RWPE1 (cell line): ENCODE measurements around the gene PRSS57.
A peak's percentile ranks its signal among the peaks of the same experiment; 100 is the strongest.

Experiments used
- CTCF ChIA-PET: fragments of 350-600 bp; sonication (Branson Sonifier 250); formaldehyde crosslinking; extraction: SDS; loops from one replicate; lab custom pipeline; 2021; lab: Yijun Ruan, JAX
- POLR2A ChIA-PET: fragments of 400-600 bp; formaldehyde crosslinking; extraction: SDS; loops from one replicate; lab custom pipeline; 2020; ENCODE audit warnings: antibody characterized with exemption; ENCODE audit not compliant: low non-redundant PET; lab: Yijun Ruan, JAX
- DNase-seq: peaks from one replicate; pipeline ENCODE4 v3.0.0; 2012; ENCODE audit warnings: low spot score
- H3K27ac ChIP-seq: fragments of 450-650 bp; 2 replicates; pipeline ENCODE4 v1.5.1; 2017
- CTCF ChIP-seq: fragments of 450-650 bp; conservative IDR thresholded peaks from 2 replicates; pipeline ENCODE4 v1.5.1; 2017; ENCODE audit warnings: low read depth, mild to moderate bottlenecking

The PRSS57 gene

GRCh38 chr19:715347-715746, 20.1 kb upstream of the PRSS57 start:
- ChIA-PET POLR2A (no interaction called here), CTCF (no interaction called here)
- TF ChIP-seq CTCF: no peak
- H3K27ac ChIP-seq: no peak overlapping the region
- DNase-seq: no peak

GRCh38 chr19:711254-711653, 16.0 kb upstream of the PRSS57 start:
- H3K27ac ChIP-seq: peak overlapping the region; percentile 73
- ChIA-PET CTCF (no interaction called here), POLR2A (no interaction called here)
- TF ChIP-seq CTCF: no peak
- DNase-seq: no peak

- CTCF ChIA-PET: no interaction called here
- TF ChIP-seq CTCF: no peak
- POLR2A ChIA-PET: no interaction called here
- no peak for DNase-seq
- H3K27ac ChIP-seq: peak overlapping the region; percentile 73
These were observed 15.5 kb upstream of the PRSS57 start for GRCh38 chr19:710767-711166.

- ChIA-PET POLR2A (no interaction called here), CTCF (interaction anchor here (0.6 kb wide), 1 partner anchor 131 kb away, joined by 3 read pairs; no protein-coding TSS in a partner anchor)
- peak overlapping the region; percentile 73 for H3K27ac ChIP-seq
- TF ChIP-seq CTCF: no peak
- no peak for DNase-seq
These were observed 14.8 kb upstream of the PRSS57 start for GRCh38 chr19:709965-710571.

- CTCF ChIA-PET: interaction anchor here (0.6 kb wide), 2 partner anchors 20 to 130 kb away, joined by 3 read pairs; no protein-coding TSS in a partner anchor
- H3K27ac ChIP-seq: peak overlapping the region; percentile 73
- POLR2A ChIA-PET: no interaction called here
- no peak for DNase-seq
- no peak for TF ChIP-seq CTCF
These were observed 14.1 kb upstream of the PRSS57 start for GRCh38 chr19:709196-709964.

- peak; percentile 26; the same call in 1 of the 2 replicates for TF ChIP-seq CTCF
- no peak for DNase-seq
- ChIA-PET CTCF (interaction anchor here (0.6 to 1.3 kb wide), 4 partner anchors 8 to 124 kb away, joined by 3 to 5 read pairs (median 3); no protein-coding TSS in a partner anchor), POLR2A (no interaction called here)
- peak within 1 kb of the TSS; percentile 73 for H3K27ac ChIP-seq
These were observed 13.2 kb upstream of the PRSS57 start, which contains the start of gene PALM for GRCh38 chr19:708154-709143. Gene PALM (plus strand): TSS chr19:708935. CDS start chr19:709147, 212 bp downstream.
